IPS-20b (cell line): ENCODE results near the gene NPEPL1.

ENCODE experiments used
- H3K27ac ChIP-seq: one replicate; pipeline ENCODE4 v1.5.1; 2013; ENCODE audit warnings: low read length
- H3K27me3 ChIP-seq: 2 replicates; pipeline ENCODE4 v1.6.1; 2013; ENCODE audit warnings: mild to moderate bottlenecking, low read length, inconsistent platforms; ENCODE audit not compliant: insufficient read depth
- H3K36me3 ChIP-seq: 2 replicates; pipeline ENCODE4 v1.6.1; 2013; ENCODE audit warnings: low read depth, mild to moderate bottlenecking, inconsistent platforms, low read length, moderate library complexity; ENCODE audit not compliant: insufficient read depth
- H3K4me1 ChIP-seq: 2 replicates; pipeline ENCODE4 v1.6.1; 2013; ENCODE audit warnings: mild to moderate bottlenecking, control low read depth, inconsistent platforms, low read length, moderate library complexity; ENCODE audit not compliant: insufficient read depth
- H3K4me3 ChIP-seq: 2 replicates; pipeline ENCODE4 v1.5.1; 2013; ENCODE audit warnings: mild to moderate bottlenecking, low read length, inconsistent platforms
- H3K9ac ChIP-seq: 2 replicates; pipeline ENCODE4 v1.6.1; 2013; ENCODE audit warnings: low read depth, mild to moderate bottlenecking, inconsistent platforms, low read length, moderate library complexity
- H3K9me3 ChIP-seq: 2 replicates; pipeline ENCODE4 v1.6.1; 2013; ENCODE audit warnings: mild to moderate bottlenecking, low read depth, low read length, inconsistent platforms; ENCODE audit not compliant: insufficient read depth

Gene NPEPL1

GRCh38 chr20:58670659-58671058, 21.9 kb upstream of the NPEPL1 start:
- Histone ChIP-seq H3K27me3 (no peaks in the 10 kb centered on the region), H3K4me1 (peaks cover 30% of the 10 kb centered on the region), H3K4me3 (peak overlapping the region; percentile 13; the same call in 1 of the 2 replicates), H3K9ac (peak overlapping the region; percentile 61), H3K36me3 (peaks cover 57% of the 10 kb centered on the region), H3K27ac (peak overlapping the region; percentile 90), H3K9me3 (no peaks in the 10 kb centered on the region)

- peaks cover 65% of the 10 kb centered on the region for H3K36me3 ChIP-seq
- no peak overlapping the region for H3K4me3 ChIP-seq
- no peaks in the 10 kb centered on the region for H3K9me3 ChIP-seq
- no peaks in the 10 kb centered on the region for H3K27me3 ChIP-seq
- no peak overlapping the region for H3K9ac ChIP-seq
- H3K4me1 ChIP-seq: peaks cover 33% of the 10 kb centered on the region
- peak overlapping the region; percentile 9 for H3K27ac ChIP-seq
Measured at GRCh38 chr20:58673119-58673518, 19.5 kb upstream of the NPEPL1 start.

GRCh38 chr20:58675146-58675584, 17.4 kb upstream of the NPEPL1 start:
- H3K27ac ChIP-seq: no peak overlapping the region
- no peak overlapping the region for H3K4me3 ChIP-seq
- H3K36me3 ChIP-seq: peaks cover 79% of the 10 kb centered on the region
- no peaks in the 10 kb centered on the region for H3K9me3 ChIP-seq
- no peaks in the 10 kb centered on the region for H3K27me3 ChIP-seq
- no peak overlapping the region for H3K9ac ChIP-seq
- peaks cover 22% of the 10 kb centered on the region for H3K4me1 ChIP-seq

GRCh38 chr20:58675641-58676040, 17.0 kb upstream of the NPEPL1 start:
- Histone ChIP-seq H3K4me1 (peaks cover 17% of the 10 kb centered on the region), H3K27ac (peak overlapping the region; percentile 7), H3K9me3 (no peaks in the 10 kb centered on the region), H3K9ac (no peak overlapping the region), H3K4me3 (no peak overlapping the region), H3K27me3 (no peaks in the 10 kb centered on the region), H3K36me3 (peaks cover 81% of the 10 kb centered on the region)

GRCh38 chr20:58676161-58676560, 16.4 kb upstream of the NPEPL1 start:
- H3K9me3 ChIP-seq: no peaks in the 10 kb centered on the region
- H3K4me3 ChIP-seq: no peak overlapping the region
- H3K36me3 ChIP-seq: peaks cover 83% of the 10 kb centered on the region
- H3K4me1 ChIP-seq: peaks cover 12% of the 10 kb centered on the region
- H3K27me3 ChIP-seq: no peaks in the 10 kb centered on the region
- peak overlapping the region; percentile 7 for H3K27ac ChIP-seq
- H3K9ac ChIP-seq: no peak overlapping the region

GRCh38 chr20:58677079-58677604, 15.5 kb upstream of the NPEPL1 start:
- Histone ChIP-seq H3K9ac (no peak overlapping the region), H3K36me3 (peaks cover 81% of the 10 kb centered on the region), H3K4me3 (no peak overlapping the region), H3K4me1 (peaks cover 12% of the 10 kb centered on the region; the same call in 1 of the 2 replicates), H3K27me3 (no peaks in the 10 kb centered on the region), H3K27ac (no peak overlapping the region), H3K9me3 (no peaks in the 10 kb centered on the region)

- H3K9ac ChIP-seq: no peak overlapping the region
- H3K4me3 ChIP-seq: no peak overlapping the region
- H3K27ac ChIP-seq: no peak overlapping the region
- H3K4me1 ChIP-seq: peaks cover 12% of the 10 kb centered on the region; the same call in 1 of the 2 replicates
- H3K9me3 ChIP-seq: no peaks in the 10 kb centered on the region
- peaks cover 75% of the 10 kb centered on the region for H3K36me3 ChIP-seq
- H3K27me3 ChIP-seq: no peaks in the 10 kb centered on the region
Measured at GRCh38 chr20:58677808-58678207, 14.8 kb upstream of the NPEPL1 start.

- Histone ChIP-seq H3K9me3 (no peaks in the 10 kb centered on the region), H3K36me3 (peaks cover 65% of the 10 kb centered on the region), H3K4me1 (peaks cover 12% of the 10 kb centered on the region; the same call in 1 of the 2 replicates), H3K27me3 (no peaks in the 10 kb centered on the region), H3K4me3 (no peak overlapping the region), H3K9ac (no peak overlapping the region), H3K27ac (no peak overlapping the region)
Measured at GRCh38 chr20:58678806-58679205, 13.8 kb upstream of the NPEPL1 start.

GRCh38 chr20:58682656-58683531, 9.7 kb upstream of the NPEPL1 start:
- no peak overlapping the region for H3K27ac ChIP-seq
- no peak overlapping the region for H3K4me3 ChIP-seq
- no peak overlapping the region for H3K9ac ChIP-seq
- H3K9me3 ChIP-seq: no peaks in the 10 kb centered on the region
- peaks cover 27% of the 10 kb centered on the region; the same call in 1 of the 2 replicates for H3K36me3 ChIP-seq
- H3K27me3 ChIP-seq: no peaks in the 10 kb centered on the region
- peaks cover 3% of the 10 kb centered on the region; the same call in 1 of the 2 replicates for H3K4me1 ChIP-seq

- Histone ChIP-seq H3K9me3 (no peaks in the 10 kb centered on the region), H3K4me3 (no peak overlapping the region), H3K36me3 (peaks cover 20% of the 10 kb centered on the region; the same call in 1 of the 2 replicates), H3K27me3 (no peaks in the 10 kb centered on the region), H3K4me1 (no peaks in the 10 kb centered on the region), H3K9ac (no peak overlapping the region), H3K27ac (no peak overlapping the region)
Measured at GRCh38 chr20:58684291-58684690, 8.3 kb upstream of the NPEPL1 start.

GRCh38 chr20:58685988-58686387, 6.6 kb upstream of the NPEPL1 start:
- Histone ChIP-seq H3K4me1 (peaks cover 4% of the 10 kb centered on the region), H3K4me3 (no peak overlapping the region), H3K9me3 (no peaks in the 10 kb centered on the region), H3K9ac (no peak overlapping the region), H3K27me3 (no peaks in the 10 kb centered on the region), H3K27ac (no peak overlapping the region), H3K36me3 (peaks cover 4% of the 10 kb centered on the region; the same call in 1 of the 2 replicates)

- H3K4me1 ChIP-seq: peaks cover 8% of the 10 kb centered on the region
- H3K4me3 ChIP-seq: no peak overlapping the region
- H3K27ac ChIP-seq: no peak overlapping the region
- no peak overlapping the region for H3K9ac ChIP-seq
- H3K36me3 ChIP-seq: no peaks in the 10 kb centered on the region
- H3K9me3 ChIP-seq: no peaks in the 10 kb centered on the region
- no peaks in the 10 kb centered on the region for H3K27me3 ChIP-seq
Measured at GRCh38 chr20:58688414-58688813, 4.2 kb upstream of the NPEPL1 start.
